LNCaP clone FGC (cell line): ENCODE measurements around the gene LARP7.
"Not testable (repeated sequence)": the region's sequence is repeated elsewhere in the genome, so short reads cannot be mapped to it uniquely, and the experiment has no call there.

ENCODE experiments used
- DNase-seq: peaks from one replicate; pipeline ENCODE4 v3.0.0-alpha.2; 2011; ENCODE audit warnings: low read depth
- H3K4me3 ChIP-seq: 2 replicates; pipeline ENCODE4 v1.5.1; 2011; ENCODE audit warnings: mild to moderate bottlenecking, low read depth, low read length, control low read depth
- TF ChIP-seq, protein P1 (sequence below): IDR thresholded peaks from 2 replicates; pipeline ENCODE4 v1.5.1; 2012; ENCODE audit warnings: mild to moderate bottlenecking; ENCODE audit not compliant: control insufficient read depth, insufficient read depth; ENCODE audit errors: extremely low read depth

LARP7 gene

DNA sequence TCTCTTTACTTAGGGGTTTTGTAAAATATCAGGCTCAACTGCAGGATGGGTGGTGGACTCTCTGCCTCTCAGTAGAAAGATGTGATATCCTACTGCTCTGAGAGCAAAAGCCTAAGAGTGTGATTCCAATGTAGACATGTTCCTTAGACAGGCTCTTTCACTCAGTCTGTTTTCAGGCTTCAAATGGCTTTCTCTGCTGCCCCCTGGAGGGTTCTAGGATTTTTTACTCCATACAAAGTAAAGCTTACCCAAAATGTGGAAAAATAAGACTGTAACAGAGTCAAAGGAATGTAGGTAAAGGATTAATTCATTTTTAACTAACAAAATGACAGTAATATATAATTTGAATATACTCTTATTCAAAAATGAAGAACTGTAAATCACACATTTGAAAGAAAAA, 32.4 kb upstream of the LARP7 start:
- DNase-seq: peak; percentile 17
- TF ChIP-seq, protein P1, sequence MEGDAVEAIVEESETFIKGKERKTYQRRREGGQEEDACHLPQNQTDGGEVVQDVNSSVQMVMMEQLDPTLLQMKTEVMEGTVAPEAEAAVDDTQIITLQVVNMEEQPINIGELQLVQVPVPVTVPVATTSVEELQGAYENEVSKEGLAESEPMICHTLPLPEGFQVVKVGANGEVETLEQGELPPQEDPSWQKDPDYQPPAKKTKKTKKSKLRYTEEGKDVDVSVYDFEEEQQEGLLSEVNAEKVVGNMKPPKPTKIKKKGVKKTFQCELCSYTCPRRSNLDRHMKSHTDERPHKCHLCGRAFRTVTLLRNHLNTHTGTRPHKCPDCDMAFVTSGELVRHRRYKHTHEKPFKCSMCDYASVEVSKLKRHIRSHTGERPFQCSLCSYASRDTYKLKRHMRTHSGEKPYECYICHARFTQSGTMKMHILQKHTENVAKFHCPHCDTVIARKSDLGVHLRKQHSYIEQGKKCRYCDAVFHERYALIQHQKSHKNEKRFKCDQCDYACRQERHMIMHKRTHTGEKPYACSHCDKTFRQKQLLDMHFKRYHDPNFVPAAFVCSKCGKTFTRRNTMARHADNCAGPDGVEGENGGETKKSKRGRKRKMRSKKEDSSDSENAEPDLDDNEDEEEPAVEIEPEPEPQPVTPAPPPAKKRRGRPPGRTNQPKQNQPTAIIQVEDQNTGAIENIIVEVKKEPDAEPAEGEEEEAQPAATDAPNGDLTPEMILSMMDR: peak; percentile 58
- no peak overlapping the region for H3K4me3 ChIP-seq

DNA sequence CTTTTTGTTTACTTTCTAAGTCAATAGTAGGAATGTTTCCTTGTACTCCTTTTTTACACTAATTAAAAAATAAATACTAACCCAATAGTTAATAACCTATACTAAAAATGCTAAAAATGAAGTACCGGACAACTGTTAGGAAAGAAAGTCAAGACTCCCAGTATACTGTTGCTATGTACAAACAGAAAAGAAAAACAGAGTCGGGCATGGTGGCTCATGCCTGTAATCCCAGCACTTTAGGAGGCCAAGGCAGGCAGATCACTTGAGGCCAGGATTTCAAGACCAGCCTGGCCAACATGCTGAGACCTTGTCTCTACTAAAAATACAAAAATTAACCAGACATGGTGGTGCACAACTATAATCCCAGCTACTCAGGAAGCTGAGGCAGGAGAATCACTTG, 24.1 kb upstream of the LARP7 start:
- H3K4me3 ChIP-seq, DNase-seq: not testable (repeated sequence)

DNA sequence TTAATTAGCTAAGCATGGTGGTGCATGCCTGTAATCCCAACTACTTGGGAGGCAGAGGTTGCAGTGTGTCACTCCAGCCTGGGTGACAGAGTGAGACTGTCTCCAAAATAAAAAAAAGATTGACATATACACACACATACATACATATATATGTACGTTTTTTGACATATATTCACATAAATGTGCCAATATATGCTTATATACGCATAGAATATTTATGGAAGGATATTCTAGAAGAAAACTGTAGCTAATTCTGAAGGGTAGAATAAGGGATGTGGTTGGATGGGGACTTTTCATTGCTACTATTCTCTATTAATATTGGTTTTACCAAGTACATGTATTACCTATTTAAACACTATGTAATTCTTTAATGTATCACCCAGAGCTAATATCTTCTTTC, 20.0 kb upstream of the LARP7 start:
- TF ChIP-seq, protein P1: no peak
- H3K4me3 ChIP-seq: no peak overlapping the region
- DNase-seq: no peak

DNA sequence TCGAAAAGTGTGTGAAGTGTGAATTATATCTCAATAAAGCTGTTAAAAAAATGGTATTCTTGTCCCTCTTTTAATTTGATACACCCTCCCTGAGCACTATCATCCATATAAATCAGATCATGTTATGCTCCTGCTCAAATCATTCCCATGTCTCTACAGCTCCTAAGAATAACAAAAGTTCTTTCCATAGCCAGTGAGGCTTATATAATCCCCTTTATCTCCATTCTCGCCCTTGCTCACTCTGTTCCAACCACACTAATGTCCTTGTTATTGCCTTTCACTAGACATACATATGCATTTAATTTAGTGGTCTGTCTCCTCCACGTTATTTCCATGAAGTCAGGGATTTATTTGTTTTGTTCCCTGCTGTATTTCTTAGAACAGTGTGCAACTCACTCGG, 10.7 kb upstream of the LARP7 start:
- TF ChIP-seq, protein P1: no peak
- no peak for DNase-seq
- no peak overlapping the region for H3K4me3 ChIP-seq

DNA sequence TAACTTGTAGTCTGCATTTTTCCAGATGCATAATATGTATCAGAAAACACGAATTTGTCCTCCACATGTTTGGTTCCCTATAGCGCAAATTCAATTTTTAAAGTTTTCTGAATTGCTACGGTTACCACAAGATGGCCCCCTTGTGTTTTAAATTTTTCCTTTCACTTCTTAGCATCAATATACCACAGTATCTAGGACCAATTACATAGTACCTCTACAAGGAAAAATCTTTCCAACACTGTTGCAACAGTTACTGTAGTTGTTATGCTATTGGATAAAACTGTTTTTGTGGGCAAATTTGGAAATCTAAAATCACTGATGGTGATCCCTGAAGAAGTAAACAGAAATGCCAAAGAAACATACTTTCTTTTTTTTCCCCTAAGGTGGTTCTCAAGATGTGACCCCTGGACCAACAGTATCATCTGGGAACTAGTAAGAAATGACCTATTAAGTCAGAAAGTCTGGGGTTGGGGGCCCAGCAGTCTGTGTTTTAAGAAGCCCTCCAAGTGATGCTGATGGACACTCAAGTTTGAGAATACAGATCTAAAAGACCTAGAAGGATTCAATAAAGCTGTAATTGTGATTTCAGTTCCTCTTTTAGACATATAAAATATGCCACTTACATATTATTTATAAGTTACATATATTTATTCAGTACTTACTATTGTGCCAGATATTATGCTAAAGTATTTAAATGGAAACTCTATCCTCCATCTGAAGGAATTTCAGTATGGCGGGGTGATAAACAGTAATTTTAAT, 3.3 kb upstream of the LARP7 start:
- no peak for DNase-seq
- H3K4me3 ChIP-seq: no peak overlapping the region
- TF ChIP-seq, protein P1: peak; percentile 49

DNA sequence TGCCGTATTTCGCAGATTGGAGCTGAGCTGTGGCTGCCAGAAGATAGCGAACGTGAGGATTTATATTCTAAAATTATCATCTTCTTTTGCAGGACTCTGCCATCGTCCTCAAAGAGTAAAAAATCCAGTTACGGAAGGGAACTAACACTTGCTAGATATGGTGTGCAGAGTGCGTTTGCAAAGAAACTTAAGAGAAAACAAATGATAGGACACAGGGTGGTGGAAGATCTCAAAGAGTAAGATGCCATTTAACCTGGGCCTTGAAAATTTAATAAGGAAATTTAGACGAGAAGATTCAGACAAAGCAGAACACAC, 566 bp downstream of the LARP7 start:
- peak overlapping the region; percentile 99 for H3K4me3 ChIP-seq
- TF ChIP-seq, protein P1: no peak
- DNase-seq: no peak

DNA sequence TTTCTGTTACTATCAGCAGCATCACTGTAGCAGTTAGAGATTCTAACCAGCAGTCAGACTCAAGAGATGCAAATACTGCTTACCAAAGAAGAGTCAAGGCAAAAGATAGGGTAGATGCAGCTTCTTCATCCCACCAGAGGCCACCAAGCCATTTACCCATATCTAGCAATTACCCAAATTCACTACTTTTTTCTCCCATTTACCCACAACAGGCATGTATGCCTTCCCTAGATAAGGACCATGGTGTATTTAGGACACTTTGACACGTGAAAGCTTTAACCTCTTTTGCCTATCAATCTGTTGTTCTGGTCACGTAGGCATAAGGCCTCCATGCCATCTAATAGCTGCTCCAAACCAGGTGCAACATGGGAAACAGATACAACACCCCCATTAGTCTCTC, 5.6 kb downstream of the LARP7 start:
- DNase-seq: no peak
- TF ChIP-seq, protein P1: no peak
- no peak overlapping the region for H3K4me3 ChIP-seq

DNA sequence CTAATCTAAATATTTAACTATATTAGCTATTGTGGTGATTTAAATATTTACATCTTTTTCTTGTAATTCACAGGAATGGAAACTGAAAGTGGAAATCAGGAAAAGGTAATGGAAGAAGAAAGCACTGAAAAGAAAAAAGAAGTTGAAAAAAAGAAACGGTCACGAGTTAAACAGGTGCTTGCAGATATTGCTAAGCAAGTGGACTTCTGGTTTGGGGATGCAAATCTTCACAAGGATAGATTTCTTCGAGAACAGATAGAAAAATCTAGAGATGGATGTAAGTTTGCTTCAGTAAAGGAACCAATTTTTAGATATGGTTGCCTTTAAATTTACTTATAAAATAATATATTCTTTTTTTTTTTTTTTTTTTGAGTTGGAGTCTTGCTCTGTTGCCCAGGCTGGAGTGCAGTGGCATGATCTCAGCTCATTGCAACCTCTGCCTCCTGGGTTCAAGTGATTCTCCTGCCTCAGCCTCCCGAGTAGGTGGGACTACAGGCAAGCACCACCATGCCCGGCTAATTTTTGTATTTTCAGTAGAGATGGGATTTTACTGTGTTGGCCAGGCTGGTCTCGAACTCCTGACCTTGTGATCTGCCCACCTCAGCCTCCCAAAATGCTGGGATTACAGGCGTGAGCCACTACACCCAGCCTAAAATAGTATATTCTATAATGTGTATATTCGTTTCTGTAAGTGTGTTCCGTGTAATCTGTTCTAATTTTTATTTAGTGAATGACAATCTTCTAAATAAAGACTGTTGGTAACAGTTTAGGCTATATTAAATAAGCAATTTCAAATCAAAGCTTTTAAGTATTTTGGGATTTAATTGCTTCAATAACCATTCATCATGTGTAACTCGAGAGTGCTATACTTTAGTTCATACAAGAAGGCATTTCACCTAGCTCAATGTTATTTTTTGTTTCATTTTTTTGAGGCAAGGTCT, 7.9 kb downstream of the LARP7 start:
- DNase-seq, H3K4me3 ChIP-seq: not testable (repeated sequence)
